Neural crest cell (in vitro differentiated cells): ENCODE results near the gene PTCD1. TPM values are rescaled to one million over a fixed set of nuclear protein-coding genes. Genes with fewer than 3 reads are reported as not detected.

ENCODE experiments used
- DNase-seq: peaks from one replicate; pipeline ENCODE4 v3.0.0; 2021; ENCODE audit warnings: low read depth, mixed read lengths, low spot score
- H3K27ac Mint-ChIP-seq: one replicate; pipeline ENCODE4 v1.8.0; 2021; ENCODE audit warnings: mild to moderate bottlenecking, mixed read lengths; ENCODE audit not compliant: unreplicated experiment
- H3K27me3 Mint-ChIP-seq: 2 replicates; pipeline ENCODE4 v1.8.0; 2021; ENCODE audit warnings: low read depth, mild to moderate bottlenecking, mixed read lengths
- H3K36me3 Mint-ChIP-seq: 2 replicates; pipeline ENCODE4 v1.8.0; 2021; ENCODE audit warnings: low read depth, mild to moderate bottlenecking, mixed read lengths
- H3K4me1 Mint-ChIP-seq: 2 replicates; pipeline ENCODE4 v1.8.0; 2021; ENCODE audit warnings: mixed read lengths
- H3K4me3 Mint-ChIP-seq: one replicate; pipeline ENCODE4 v1.8.0; 2021; ENCODE audit warnings: mild to moderate bottlenecking, mixed read lengths
- H3K9me3 Mint-ChIP-seq: 2 replicates; pipeline ENCODE4 v1.8.0; 2021; ENCODE audit warnings: mixed read lengths
- total RNA-seq: library from RNA; stranded (reverse); gene quantifications from 2 replicates; pipeline ENCODE4 v1.2.1, GENCODE V29; 2021
- TF ChIP-seq, protein P1 (sequence below): fragments of 200-600 bp; sonication (generic); conservative IDR thresholded peaks from 2 replicates; pipeline ENCODE4 v1.5.0; 2021; ENCODE audit warnings: antibody characterized with exemption, mild to moderate bottlenecking

PTCD1 gene
- total RNA-seq, 1 donor from 2014 or later: 11.1 TPM

DNA sequence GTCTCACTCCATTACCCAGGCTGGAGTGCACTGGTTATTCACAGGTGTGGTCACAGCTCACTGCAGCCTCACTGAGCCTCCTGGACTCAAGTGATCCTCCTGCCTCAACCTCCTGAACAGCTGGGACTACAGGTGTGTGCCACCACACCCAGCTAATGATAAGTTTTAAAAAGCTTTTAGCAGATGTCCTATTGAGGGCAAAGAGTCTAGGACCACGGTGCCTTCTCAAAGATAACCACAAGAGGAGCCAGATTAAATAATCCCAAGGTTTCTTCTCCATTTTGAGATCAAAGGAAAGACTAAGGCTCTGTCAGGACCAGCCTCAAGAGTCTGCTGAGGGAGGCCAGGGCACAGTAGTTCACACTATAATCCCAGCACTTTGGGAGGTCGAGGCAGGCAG, 22.6 kb upstream of the PTCD1 start:
- Mint-ChIP-seq H3K36me3 (peaks cover 40% of the 10 kb centered on the region), H3K4me1 (peaks cover 26% of the 10 kb centered on the region), H3K4me3 (peak overlapping the region; percentile 79), H3K9me3 (no peaks in the 10 kb centered on the region), H3K27ac (no peak overlapping the region), H3K27me3 (peaks cover 3% of the 10 kb centered on the region)
- TF ChIP-seq, protein P1, sequence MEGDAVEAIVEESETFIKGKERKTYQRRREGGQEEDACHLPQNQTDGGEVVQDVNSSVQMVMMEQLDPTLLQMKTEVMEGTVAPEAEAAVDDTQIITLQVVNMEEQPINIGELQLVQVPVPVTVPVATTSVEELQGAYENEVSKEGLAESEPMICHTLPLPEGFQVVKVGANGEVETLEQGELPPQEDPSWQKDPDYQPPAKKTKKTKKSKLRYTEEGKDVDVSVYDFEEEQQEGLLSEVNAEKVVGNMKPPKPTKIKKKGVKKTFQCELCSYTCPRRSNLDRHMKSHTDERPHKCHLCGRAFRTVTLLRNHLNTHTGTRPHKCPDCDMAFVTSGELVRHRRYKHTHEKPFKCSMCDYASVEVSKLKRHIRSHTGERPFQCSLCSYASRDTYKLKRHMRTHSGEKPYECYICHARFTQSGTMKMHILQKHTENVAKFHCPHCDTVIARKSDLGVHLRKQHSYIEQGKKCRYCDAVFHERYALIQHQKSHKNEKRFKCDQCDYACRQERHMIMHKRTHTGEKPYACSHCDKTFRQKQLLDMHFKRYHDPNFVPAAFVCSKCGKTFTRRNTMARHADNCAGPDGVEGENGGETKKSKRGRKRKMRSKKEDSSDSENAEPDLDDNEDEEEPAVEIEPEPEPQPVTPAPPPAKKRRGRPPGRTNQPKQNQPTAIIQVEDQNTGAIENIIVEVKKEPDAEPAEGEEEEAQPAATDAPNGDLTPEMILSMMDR: peak; percentile 21
- DNase-seq: no peak

GRCh38 chr7:99460651-99461050, 22.1 kb upstream of the PTCD1 start:
- no peak for DNase-seq
- Mint-ChIP-seq H3K9me3 (no peaks in the 10 kb centered on the region), H3K4me1 (peaks cover 22% of the 10 kb centered on the region), H3K36me3 (peaks cover 40% of the 10 kb centered on the region), H3K4me3 (peak overlapping the region; percentile 73), H3K27me3 (no peaks in the 10 kb centered on the region), H3K27ac (no peak overlapping the region)
- TF ChIP-seq, protein P1: no peak

DNA sequence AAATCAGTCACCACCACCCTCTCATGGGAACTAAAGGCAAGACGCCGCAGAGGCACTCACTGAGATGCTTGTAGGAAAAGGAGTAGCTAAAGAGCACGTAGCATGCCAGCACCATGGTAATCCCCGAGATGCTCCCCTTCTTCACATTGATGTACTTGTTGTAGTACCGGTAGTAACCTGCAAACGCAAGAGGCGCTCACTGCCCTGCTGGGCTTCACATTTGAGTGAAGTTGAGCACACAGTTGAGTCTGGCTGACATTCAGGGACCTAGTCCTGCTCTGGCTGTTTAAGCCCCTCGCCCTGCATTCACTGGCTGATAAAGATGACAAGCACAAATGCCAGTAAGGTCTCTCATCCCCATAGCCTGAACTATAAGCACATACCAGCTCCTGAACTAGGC, 20.5 kb upstream of the PTCD1 start:
- no peak for DNase-seq
- Mint-ChIP-seq H3K4me1 (peaks cover 13% of the 10 kb centered on the region), H3K9me3 (no peaks in the 10 kb centered on the region), H3K36me3 (peaks cover 38% of the 10 kb centered on the region), H3K4me3 (peak overlapping the region; percentile 73), H3K27me3 (no peaks in the 10 kb centered on the region), H3K27ac (no peak overlapping the region)
- TF ChIP-seq, protein P1: peak; percentile 55

- no peaks in the 10 kb centered on the region for H3K9me3 Mint-ChIP-seq
- H3K4me1 Mint-ChIP-seq: peaks cover 8% of the 10 kb centered on the region
- H3K27ac Mint-ChIP-seq: peak overlapping the region; percentile 81
- no peaks in the 10 kb centered on the region for H3K27me3 Mint-ChIP-seq
- peaks cover 36% of the 10 kb centered on the region for H3K36me3 Mint-ChIP-seq
- no peak for DNase-seq
- H3K4me3 Mint-ChIP-seq: no peak overlapping the region
- TF ChIP-seq, protein P1: no peak
Measured at GRCh38 chr7:99457650-99458493, 19.3 kb upstream of the PTCD1 start.

GRCh38 chr7:99457050-99457649, 18.6 kb upstream of the PTCD1 start:
- H3K36me3 Mint-ChIP-seq: peaks cover 37% of the 10 kb centered on the region
- no peak overlapping the region for H3K4me3 Mint-ChIP-seq
- no peaks in the 10 kb centered on the region for H3K27me3 Mint-ChIP-seq
- TF ChIP-seq, protein P1: no peak
- H3K4me1 Mint-ChIP-seq: peaks cover 8% of the 10 kb centered on the region
- no peaks in the 10 kb centered on the region for H3K9me3 Mint-ChIP-seq
- H3K27ac Mint-ChIP-seq: no peak overlapping the region
- no peak for DNase-seq
